IgD-negative memory B cell (primary cell): ENCODE measurements around the gene CENPA. TPM values are rescaled to one million over a fixed set of nuclear protein-coding genes. Genes with fewer than 3 reads are reported as not detected.
"Not testable (repeated sequence)": the region's sequence is repeated elsewhere in the genome, so short reads cannot be mapped to it uniquely, and the experiment has no call there.

Source experiments
- H3K27ac Mint-ChIP-seq, 3 donors: one replicate each; pipeline ENCODE4 v1.8.0; 2020 to 2022; ENCODE audit warnings: mild to moderate bottlenecking in 3 of 3, mixed read lengths in 3 of 3, moderate library complexity in 1 of 3
- H3K27me3 Mint-ChIP-seq: one replicate; pipeline ENCODE4 v1.8.0; 2021; ENCODE audit warnings: mixed read lengths
- H3K36me3 Mint-ChIP-seq: one replicate; pipeline ENCODE4 v1.8.0; 2020; ENCODE audit warnings: mild to moderate bottlenecking, mixed read lengths
- H3K4me1 Mint-ChIP-seq, 3 donors: one replicate each; pipeline ENCODE4 v1.8.0; 2020 to 2022; ENCODE audit warnings: mixed read lengths in 3 of 3, mild to moderate bottlenecking in 1 of 3
- H3K4me3 Mint-ChIP-seq, 4 donors: one replicate each; pipeline ENCODE4 v1.8.0; 2020 to 2022; ENCODE audit warnings: mild to moderate bottlenecking in 4 of 4, mixed read lengths in 4 of 4, moderate library complexity in 3 of 4
- H3K9me3 Mint-ChIP-seq, 3 donors: one replicate each; pipeline ENCODE4 v1.8.0; 2020 to 2021; ENCODE audit warnings: mixed read lengths in 3 of 3, mild to moderate bottlenecking in 1 of 3
- polyA plus RNA-seq: library from polyadenylated mRNA; unstranded; fragments of 300-500 nt; fragmentation: Illumina TruSeq; gene quantifications from one replicate; pipeline ENCODE4 v1.2.3, GENCODE V29; 2021

Gene CENPA
- not detected for polyA plus RNA-seq

GRCh38 chr2:26785431-26786206 is at the start of gene CENPA:
TSS of gene CENPA (plus strand) at chr2:26786056. CDS start at chr2:26786197, 141 bp downstream.
- Mint-ChIP-seq H3K4me1 (peaks cover 4 to 15% (median 6%) of the 10 kb centered on the region in 3 donors), H3K4me3 (peak within 1 kb of the TSS; percentile 83 to 97 (median 92)), H3K36me3 (peaks cover 3% of the 10 kb centered on the region), H3K27ac (peak within 1 kb of the TSS; percentile 51 to 85 (median 56)), H3K9me3 (peaks cover 0 to under 1% (median under 1%) of the 10 kb centered on the region in 3 donors), H3K27me3 (peaks cover 2% of the 10 kb centered on the region)

- no peaks in the 10 kb centered on the region for H3K9me3 Mint-ChIP-seq
- H3K27me3 Mint-ChIP-seq, result peaks cover 6% of the 10 kb centered on the region
- no peak overlapping the region for H3K4me3 Mint-ChIP-seq
- peaks cover 0 to 4% (median 3%) of the 10 kb centered on the region in 3 donors for H3K4me1 Mint-ChIP-seq
- H3K36me3 Mint-ChIP-seq, result no peaks in the 10 kb centered on the region
- H3K27ac Mint-ChIP-seq, result no peak overlapping the region
These were observed 48.6 kb upstream of the CENPA start for GRCh38 chr2:26737221-26737620.

GRCh38 chr2:26738481-26738880 is 47.4 kb upstream of the CENPA start:
- peaks cover 6% of the 10 kb centered on the region for H3K27me3 Mint-ChIP-seq
- H3K4me1 Mint-ChIP-seq, result peaks cover 0 to 4% (median 3%) of the 10 kb centered on the region in 3 donors
- no peak overlapping the region for H3K27ac Mint-ChIP-seq
- H3K9me3 Mint-ChIP-seq, result no peaks in the 10 kb centered on the region
- no peaks in the 10 kb centered on the region for H3K36me3 Mint-ChIP-seq
- no peak overlapping the region for H3K4me3 Mint-ChIP-seq

- no peaks in the 10 kb centered on the region for H3K9me3 Mint-ChIP-seq
- peak overlapping the region in 1 of 3 donors; percentile 10 for H3K27ac Mint-ChIP-seq
- no peak overlapping the region for H3K4me3 Mint-ChIP-seq
These were observed 46.3 kb upstream of the CENPA start for GRCh38 chr2:26739514-26739913.

GRCh38 chr2:26740346-26740745 is 45.5 kb upstream of the CENPA start:
- Mint-ChIP-seq H3K4me1 (peaks cover 0 to 4% (median 3%) of the 10 kb centered on the region in 3 donors), H3K27ac (no peak overlapping the region), H3K9me3 (no peaks in the 10 kb centered on the region), H3K27me3 (peaks cover 6% of the 10 kb centered on the region), H3K4me3 (no peak overlapping the region), H3K36me3 (no peaks in the 10 kb centered on the region)

More at GRCh38 chr2:26739514-26739913, 46.3 kb upstream of the CENPA start:
- H3K4me1 Mint-ChIP-seq, result peaks cover 0 to 4% (median 3%) of the 10 kb centered on the region in 3 donors
- H3K27me3 Mint-ChIP-seq, result peaks cover 6% of the 10 kb centered on the region
- H3K36me3 Mint-ChIP-seq, result no peaks in the 10 kb centered on the region

GRCh38 chr2:26740890-26741302 is 45.0 kb upstream of the CENPA start:
- Mint-ChIP-seq H3K36me3 (no peaks in the 10 kb centered on the region), H3K27me3 (peaks cover 6% of the 10 kb centered on the region), H3K9me3 (no peaks in the 10 kb centered on the region), H3K4me3 (no peak overlapping the region), H3K4me1 (peaks cover 0 to 4% (median 3%) of the 10 kb centered on the region in 3 donors), H3K27ac (no peak overlapping the region)

- Mint-ChIP-seq H3K27ac (no peak overlapping the region), H3K4me1 (peaks cover 0 to 4% (median 3%) of the 10 kb centered on the region in 3 donors), H3K9me3 (no peaks in the 10 kb centered on the region), H3K27me3 (peaks cover 6% of the 10 kb centered on the region), H3K4me3 (no peak overlapping the region), H3K36me3 (no peaks in the 10 kb centered on the region)
These were observed 43.6 kb upstream of the CENPA start for GRCh38 chr2:26742048-26742770.

GRCh38 chr2:26743852-26744251 is 42.0 kb upstream of the CENPA start:
- no peak overlapping the region for H3K27ac Mint-ChIP-seq
- H3K4me3 Mint-ChIP-seq, result no peak overlapping the region
- H3K4me1 Mint-ChIP-seq, result peaks cover 0 to 5% (median 4%) of the 10 kb centered on the region in 3 donors
- no peaks in the 10 kb centered on the region for H3K36me3 Mint-ChIP-seq
- H3K27me3 Mint-ChIP-seq, result peaks cover 3% of the 10 kb centered on the region
- H3K9me3 Mint-ChIP-seq, result no peaks in the 10 kb centered on the region

- Mint-ChIP-seq H3K4me3 (no peak overlapping the region), H3K27me3 (no peaks in the 10 kb centered on the region), H3K4me1 (peaks cover 2 to 7% (median 5%) of the 10 kb centered on the region in 3 donors), H3K36me3 (no peaks in the 10 kb centered on the region), H3K27ac (no peak overlapping the region), H3K9me3 (no peaks in the 10 kb centered on the region)
These were observed 40.9 kb upstream of the CENPA start for GRCh38 chr2:26744953-26745352.

- Mint-ChIP-seq H3K4me1 (peaks cover 5 to 11% (median 10%) of the 10 kb centered on the region in 3 donors), H3K27me3 (no peaks in the 10 kb centered on the region), H3K9me3 (no peaks in the 10 kb centered on the region), H3K4me3 (no peak overlapping the region), H3K27ac (no peak overlapping the region), H3K36me3 (no peaks in the 10 kb centered on the region)
These were observed 40.1 kb upstream of the CENPA start for GRCh38 chr2:26745609-26746327.

- H3K27me3 Mint-ChIP-seq, result no peaks in the 10 kb centered on the region
- no peak overlapping the region for H3K4me3 Mint-ChIP-seq
- H3K27ac Mint-ChIP-seq, result no peak overlapping the region
- H3K4me1 Mint-ChIP-seq, result peaks cover 5 to 12% (median 7%) of the 10 kb centered on the region in 3 donors
- no peaks in the 10 kb centered on the region for H3K9me3 Mint-ChIP-seq
- H3K36me3 Mint-ChIP-seq, result no peaks in the 10 kb centered on the region
These were observed 38.9 kb upstream of the CENPA start for GRCh38 chr2:26746934-26747333.

GRCh38 chr2:26749787-26750420 is 36.0 kb upstream of the CENPA start:
- H3K27me3 Mint-ChIP-seq, H3K9me3 Mint-ChIP-seq, H3K36me3 Mint-ChIP-seq: not testable (repeated sequence)
- peaks cover 5 to 13% (median 8%) of the 10 kb centered on the region in 3 donors for H3K4me1 Mint-ChIP-seq
- peak overlapping the region in 3 of 4 donors; percentile 31 to 67 (median 49) for H3K4me3 Mint-ChIP-seq
- peak overlapping the region in 1 of 3 donors; percentile 57 for H3K27ac Mint-ChIP-seq

- H3K36me3 Mint-ChIP-seq, H3K9me3 Mint-ChIP-seq, H3K27me3 Mint-ChIP-seq: not testable (repeated sequence)
- H3K4me3 Mint-ChIP-seq, result peak overlapping the region in 2 of 4 donors; percentile 49 to 67
- H3K27ac Mint-ChIP-seq, result peak overlapping the region in 1 of 3 donors; percentile 57
- H3K4me1 Mint-ChIP-seq, result peaks cover 5 to 13% (median 12%) of the 10 kb centered on the region in 3 donors
These were observed 35.4 kb upstream of the CENPA start for GRCh38 chr2:26750467-26750866.

GRCh38 chr2:26752656-26753055 is 33.2 kb upstream of the CENPA start:
- no peak overlapping the region for H3K27ac Mint-ChIP-seq

More at GRCh38 chr2:26752656-26753055, 33.2 kb upstream of the CENPA start:
- Mint-ChIP-seq H3K4me3 (no peak overlapping the region), H3K36me3 (no peaks in the 10 kb centered on the region), H3K4me1 (peaks cover 8 to 13% (median 12%) of the 10 kb centered on the region in 3 donors), H3K27me3 (no peaks in the 10 kb centered on the region), H3K9me3 (no peaks in the 10 kb centered on the region)
